ENCODE measurements around the gene RPS2.

RPS2 gene

DNA sequence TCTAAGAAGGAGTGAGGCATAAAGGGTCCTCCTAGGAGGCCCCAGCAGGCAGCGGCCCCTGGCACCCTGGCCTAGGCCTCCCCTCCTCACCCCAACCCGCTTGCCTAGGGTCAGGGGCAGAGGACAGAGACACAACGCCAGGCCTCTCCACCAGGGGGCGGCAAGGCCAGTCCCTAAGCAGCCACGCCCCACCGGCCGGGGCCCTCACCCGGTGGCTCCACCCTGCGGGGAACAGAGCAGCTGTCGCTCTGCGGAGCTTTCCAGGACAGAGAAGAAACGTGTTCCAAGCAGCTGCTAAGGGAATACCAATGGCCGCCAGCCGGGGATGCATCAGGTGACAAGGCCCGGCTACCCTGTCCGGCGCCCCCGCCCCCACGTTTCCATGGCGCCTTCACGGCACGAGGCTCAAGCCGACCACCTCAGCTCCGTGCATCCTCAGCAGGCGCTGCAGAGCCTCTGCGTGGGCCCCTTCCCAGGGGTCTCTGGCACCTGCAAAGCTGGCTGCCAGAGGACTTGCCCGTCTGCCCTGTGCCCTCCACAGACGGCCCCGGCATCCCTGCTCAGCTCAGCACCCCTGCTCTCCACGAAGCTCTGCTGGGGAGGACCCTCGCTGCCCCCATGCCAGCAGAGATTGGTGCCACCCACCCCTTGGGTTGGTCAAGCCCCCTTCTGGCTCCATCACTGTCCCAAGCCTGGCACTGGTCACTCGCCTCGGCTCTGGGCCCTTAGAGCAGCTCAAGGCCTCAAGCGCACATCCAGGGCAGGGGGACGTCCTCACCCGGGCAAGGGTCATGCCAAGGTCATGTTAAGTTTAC is 39.4 kb upstream of the RPS2 start (continued):
- TF ChIP-seq ZBTB10 (tag by site-specific recombination; IDR thresholded peaks at IDR 0.05) (no peak), HOXD13 (CRISPR knock-in tag; IDR thresholded peaks at IDR 0.05; ENCODE audit: borderline replicate concordance) (no peak), GLI2 (tag by site-specific recombination; IDR thresholded peaks at IDR 0.05; ENCODE audit: borderline replicate concordance, low read depth) (no peak), ZNF175 (tag by site-specific recombination; IDR thresholded peaks at IDR 0.05) (no peak), KLF9 (tag by site-specific recombination; IDR thresholded peaks at IDR 0.05; ENCODE audit: low read depth) (peak; percentile 97), ZSCAN23 (tag by site-specific recombination; IDR thresholded peaks at IDR 0.05) (no peak), PRDM1 (tag by site-specific recombination; IDR thresholded peaks at IDR 0.05) (no peak), PATZ1 (tag by site-specific recombination; IDR thresholded peaks at IDR 0.05) (peak; percentile 72), ZNF501 (tag by site-specific recombination; IDR thresholded peaks at IDR 0.05) (no peak), ZBTB21 (tag by site-specific recombination; IDR thresholded peaks at IDR 0.05) (no peak), ZNF138 (tag by site-specific recombination; IDR thresholded peaks at IDR 0.05; ENCODE audit: borderline replicate concordance) (no peak), ZNF155 (tag by site-specific recombination; IDR thresholded peaks at IDR 0.05) (no peak), ZNF16 (tag by site-specific recombination; IDR thresholded peaks at IDR 0.05; ENCODE audit: low read depth) (no peak), ZNF777 (tag by site-specific recombination; IDR thresholded peaks at IDR 0.05; ENCODE audit: borderline replicate concordance) (no peak), KLF10 (tag by site-specific recombination; IDR thresholded peaks at IDR 0.05) (peak; percentile 71; the same call in 1 of the 2 replicates), ZNF561 (tag by site-specific recombination; IDR thresholded peaks at IDR 0.05; ENCODE audit: borderline replicate concordance) (peak; percentile 69; the same call in 1 of the 2 replicates), SCRT1 (tag by site-specific recombination; IDR thresholded peaks at IDR 0.05; ENCODE audit: borderline replicate concordance) (peak; percentile 29; the same call in 1 of the 2 replicates)
- TF ChIP-seq, protein P1, sequence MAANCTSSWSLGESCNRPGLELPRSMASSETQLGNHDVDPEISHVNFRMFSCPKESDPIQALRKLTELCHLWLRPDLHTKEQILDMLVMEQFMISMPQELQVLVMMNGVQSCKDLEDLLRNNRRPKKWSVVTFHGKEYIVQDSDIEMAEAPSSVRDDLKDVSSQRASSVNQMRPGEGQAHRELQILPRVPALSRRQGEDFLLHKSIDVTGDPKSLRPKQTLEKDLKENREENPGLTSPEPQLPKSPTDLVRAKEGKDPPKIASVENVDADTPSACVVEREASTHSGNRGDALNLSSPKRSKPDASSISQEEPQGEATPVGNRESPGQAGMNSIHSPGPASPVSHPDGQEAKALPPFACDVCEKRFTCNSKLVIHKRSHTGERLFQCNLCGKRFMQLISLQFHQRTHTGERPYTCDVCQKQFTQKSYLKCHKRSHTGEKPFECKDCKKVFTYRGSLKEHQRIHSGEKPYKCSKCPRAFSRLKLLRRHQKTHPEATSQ (tag by site-specific recombination; IDR thresholded peaks at IDR 0.05), result no peak
- TF ChIP-seq, protein P2, sequence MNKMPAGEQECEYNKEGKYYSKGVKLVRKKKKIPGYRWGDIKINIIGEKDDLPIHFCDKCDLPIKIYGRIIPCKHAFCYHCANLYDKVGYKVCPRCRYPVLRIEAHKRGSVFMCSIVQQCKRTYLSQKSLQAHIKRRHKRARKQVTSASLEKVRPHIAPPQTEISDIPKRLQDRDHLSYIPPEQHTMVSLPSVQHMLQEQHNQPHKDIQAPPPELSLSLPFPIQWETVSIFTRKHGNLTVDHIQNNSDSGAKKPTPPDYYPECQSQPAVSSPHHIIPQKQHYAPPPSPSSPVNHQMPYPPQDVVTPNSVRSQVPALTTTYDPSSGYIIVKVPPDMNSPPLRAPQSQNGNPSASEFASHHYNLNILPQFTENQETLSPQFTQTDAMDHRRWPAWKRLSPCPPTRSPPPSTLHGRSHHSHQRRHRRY (tag by site-specific recombination; IDR thresholded peaks at IDR 0.05), result no peak
- TF ChIP-seq, protein P3, sequence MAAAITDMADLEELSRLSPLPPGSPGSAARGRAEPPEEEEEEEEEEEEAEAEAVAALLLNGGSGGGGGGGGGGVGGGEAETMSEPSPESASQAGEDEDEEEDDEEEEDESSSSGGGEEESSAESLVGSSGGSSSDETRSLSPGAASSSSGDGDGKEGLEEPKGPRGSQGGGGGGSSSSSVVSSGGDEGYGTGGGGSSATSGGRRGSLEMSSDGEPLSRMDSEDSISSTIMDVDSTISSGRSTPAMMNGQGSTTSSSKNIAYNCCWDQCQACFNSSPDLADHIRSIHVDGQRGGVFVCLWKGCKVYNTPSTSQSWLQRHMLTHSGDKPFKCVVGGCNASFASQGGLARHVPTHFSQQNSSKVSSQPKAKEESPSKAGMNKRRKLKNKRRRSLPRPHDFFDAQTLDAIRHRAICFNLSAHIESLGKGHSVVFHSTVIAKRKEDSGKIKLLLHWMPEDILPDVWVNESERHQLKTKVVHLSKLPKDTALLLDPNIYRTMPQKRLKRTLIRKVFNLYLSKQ (tag by site-specific recombination; IDR thresholded peaks at IDR 0.05; ENCODE audit: borderline replicate concordance), result no peak
- TF ChIP-seq, protein P4, sequence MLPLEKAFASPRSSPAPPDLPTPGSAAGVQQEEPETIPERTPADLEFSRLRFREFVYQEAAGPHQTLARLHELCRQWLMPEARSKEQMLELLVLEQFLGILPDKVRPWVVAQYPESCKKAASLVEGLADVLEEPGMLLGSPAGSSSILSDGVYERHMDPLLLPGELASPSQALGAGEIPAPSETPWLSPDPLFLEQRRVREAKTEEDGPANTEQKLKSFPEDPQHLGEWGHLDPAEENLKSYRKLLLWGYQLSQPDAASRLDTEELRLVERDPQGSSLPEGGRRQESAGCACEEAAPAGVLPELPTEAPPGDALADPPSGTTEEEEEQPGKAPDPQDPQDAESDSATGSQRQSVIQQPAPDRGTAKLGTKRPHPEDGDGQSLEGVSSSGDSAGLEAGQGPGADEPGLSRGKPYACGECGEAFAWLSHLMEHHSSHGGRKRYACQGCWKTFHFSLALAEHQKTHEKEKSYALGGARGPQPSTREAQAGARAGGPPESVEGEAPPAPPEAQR (tag by site-specific recombination; IDR thresholded peaks at IDR 0.05), result no peak
- TF ChIP-seq, protein P5, sequence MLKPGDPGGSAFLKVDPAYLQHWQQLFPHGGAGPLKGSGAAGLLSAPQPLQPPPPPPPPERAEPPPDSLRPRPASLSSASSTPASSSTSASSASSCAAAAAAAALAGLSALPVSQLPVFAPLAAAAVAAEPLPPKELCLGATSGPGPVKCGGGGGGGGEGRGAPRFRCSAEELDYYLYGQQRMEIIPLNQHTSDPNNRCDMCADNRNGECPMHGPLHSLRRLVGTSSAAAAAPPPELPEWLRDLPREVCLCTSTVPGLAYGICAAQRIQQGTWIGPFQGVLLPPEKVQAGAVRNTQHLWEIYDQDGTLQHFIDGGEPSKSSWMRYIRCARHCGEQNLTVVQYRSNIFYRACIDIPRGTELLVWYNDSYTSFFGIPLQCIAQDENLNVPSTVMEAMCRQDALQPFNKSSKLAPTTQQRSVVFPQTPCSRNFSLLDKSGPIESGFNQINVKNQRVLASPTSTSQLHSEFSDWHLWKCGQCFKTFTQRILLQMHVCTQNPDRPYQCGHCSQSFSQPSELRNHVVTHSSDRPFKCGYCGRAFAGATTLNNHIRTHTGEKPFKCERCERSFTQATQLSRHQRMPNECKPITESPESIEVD (tag by site-specific recombination; IDR thresholded peaks at IDR 0.05), result no peak
- TF ChIP-seq, protein P6, sequence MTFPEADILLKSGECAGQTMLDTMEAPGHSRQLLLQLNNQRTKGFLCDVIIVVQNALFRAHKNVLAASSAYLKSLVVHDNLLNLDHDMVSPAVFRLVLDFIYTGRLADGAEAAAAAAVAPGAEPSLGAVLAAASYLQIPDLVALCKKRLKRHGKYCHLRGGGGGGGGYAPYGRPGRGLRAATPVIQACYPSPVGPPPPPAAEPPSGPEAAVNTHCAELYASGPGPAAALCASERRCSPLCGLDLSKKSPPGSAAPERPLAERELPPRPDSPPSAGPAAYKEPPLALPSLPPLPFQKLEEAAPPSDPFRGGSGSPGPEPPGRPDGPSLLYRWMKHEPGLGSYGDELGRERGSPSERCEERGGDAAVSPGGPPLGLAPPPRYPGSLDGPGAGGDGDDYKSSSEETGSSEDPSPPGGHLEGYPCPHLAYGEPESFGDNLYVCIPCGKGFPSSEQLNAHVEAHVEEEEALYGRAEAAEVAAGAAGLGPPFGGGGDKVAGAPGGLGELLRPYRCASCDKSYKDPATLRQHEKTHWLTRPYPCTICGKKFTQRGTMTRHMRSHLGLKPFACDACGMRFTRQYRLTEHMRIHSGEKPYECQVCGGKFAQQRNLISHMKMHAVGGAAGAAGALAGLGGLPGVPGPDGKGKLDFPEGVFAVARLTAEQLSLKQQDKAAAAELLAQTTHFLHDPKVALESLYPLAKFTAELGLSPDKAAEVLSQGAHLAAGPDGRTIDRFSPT (tag by site-specific recombination; IDR thresholded peaks at IDR 0.05), result peak; percentile 77
